ENCODE results near the gene PATJ. TPM values are rescaled to one million over a fixed set of nuclear protein-coding genes. Genes with fewer than 3 reads are reported as not detected.
"Not testable (repeated sequence)": the region's sequence is repeated elsewhere in the genome, so short reads cannot be mapped to it uniquely, and the experiment has no call there.

PATJ gene
- total RNA-seq, 2 donors from 2014 or later = 68.8 to 95.2 TPM

- ATAC-seq = no peak
- DNase-seq = no peak
- intact Hi-C loops (cut with DNase I, micrococcal nuclease) = loop anchor here in 1 of 2 donors (5.0 to 10.0 kb wide), 2 partner anchors 881 to 1879 kb away; no protein-coding TSS in a partner anchor
Measured at GRCh38 chr1:61853583-61853982, 111.3 kb downstream of the PATJ start.

GRCh38 chr1:61864489-61864888 is 122.2 kb downstream of the PATJ start:
- no peak for DNase-seq
- intact Hi-C loops (cut with DNase I, micrococcal nuclease) = no loop called here
- ATAC-seq = no peak

- no peak for ATAC-seq
- intact Hi-C loops (cut with DNase I, micrococcal nuclease) = no loop called here
Measured at GRCh38 chr1:61865646-61866220, 123.5 kb downstream of the PATJ start.

GRCh38 chr1:61869691-61870109 is 127.4 kb downstream of the PATJ start:
- no peak for ATAC-seq
- no peak for DNase-seq
- intact Hi-C loops (cut with DNase I, micrococcal nuclease) = no loop called here

More at GRCh38 chr1:61865646-61866220, 123.5 kb downstream of the PATJ start:
- no peak for DNase-seq

GRCh38 chr1:61872206-61872605 is 129.9 kb downstream of the PATJ start:
- DNase-seq = no peak
- intact Hi-C loops (cut with DNase I, micrococcal nuclease) = no loop called here
- no peak for ATAC-seq

GRCh38 chr1:61873581-61873980 is 131.3 kb downstream of the PATJ start:
- intact Hi-C loops (cut with DNase I, micrococcal nuclease) = no loop called here
- DNase-seq (no peak), ATAC-seq (no peak)

GRCh38 chr1:61873994-61874393 is 131.7 kb downstream of the PATJ start:
- DNase-seq (no peak), ATAC-seq (no peak)
- intact Hi-C loops (cut with DNase I, micrococcal nuclease) = no loop called here

GRCh38 chr1:61875198-61875597 is 132.9 kb downstream of the PATJ start:
- no peak for ATAC-seq
- intact Hi-C loops (cut with DNase I, micrococcal nuclease) = no loop called here
- DNase-seq = no peak

- not testable (repeated sequence) for ATAC-seq, DNase-seq
Measured at GRCh38 chr1:61879887-61880474, 137.7 kb downstream of the PATJ start.

GRCh38 chr1:61887076-61887867 is 145.0 kb downstream of the PATJ start:
- intact Hi-C loops (cut with DNase I, micrococcal nuclease) = no loop called here
- DNase-seq (no peak), ATAC-seq (peak; percentile 87)

More at GRCh38 chr1:61879887-61880474, 137.7 kb downstream of the PATJ start:
- intact Hi-C loops (cut with DNase I, micrococcal nuclease) = not testable (repeated sequence)

- no peak for DNase-seq
- intact Hi-C loops (cut with DNase I, micrococcal nuclease) = no loop called here
- ATAC-seq = no peak
Measured at GRCh38 chr1:61887931-61888564, 145.8 kb downstream of the PATJ start.

GRCh38 chr1:61888808-61889207 is 146.5 kb downstream of the PATJ start:
- ATAC-seq (no peak), DNase-seq (no peak)
- intact Hi-C loops (cut with DNase I, micrococcal nuclease) = no loop called here

GRCh38 chr1:61890435-61890834 is 148.2 kb downstream of the PATJ start:
- intact Hi-C loops (cut with DNase I, micrococcal nuclease); ATAC-seq; DNase-seq: not testable (repeated sequence)

GRCh38 chr1:61892977-61893376 is 150.7 kb downstream of the PATJ start:
- intact Hi-C loops (cut with DNase I, micrococcal nuclease) = no loop called here
- DNase-seq = no peak
- ATAC-seq = no peak

GRCh38 chr1:61894296-61894695 is 152.0 kb downstream of the PATJ start:
- DNase-seq; ATAC-seq; intact Hi-C loops (cut with DNase I, micrococcal nuclease): not testable (repeated sequence)

- intact Hi-C loops (cut with DNase I, micrococcal nuclease) = no loop called here
- ATAC-seq = no peak
- DNase-seq = no peak
Measured at GRCh38 chr1:61895175-61895574, 152.9 kb downstream of the PATJ start.

- ATAC-seq (no peak), DNase-seq (no peak)
- intact Hi-C loops (cut with DNase I, micrococcal nuclease) = no loop called here
Measured at GRCh38 chr1:61898658-61899057, 156.4 kb downstream of the PATJ start.

- intact Hi-C loops (cut with DNase I, micrococcal nuclease) = no loop called here
- ATAC-seq = no peak
- no peak for DNase-seq
Measured at GRCh38 chr1:61904354-61904753, 162.1 kb downstream of the PATJ start.

GRCh38 chr1:61907102-61907501 is 164.8 kb downstream of the PATJ start:
- intact Hi-C loops (cut with DNase I, micrococcal nuclease) = no loop called here
- no peak for DNase-seq
- no peak for ATAC-seq

- intact Hi-C loops (cut with DNase I, micrococcal nuclease) = no loop called here
- DNase-seq = no peak
- no peak for ATAC-seq
Measured at GRCh38 chr1:61910035-61910434, 167.8 kb downstream of the PATJ start.

Data from left colon (tissue), 2 donors.